HG02798 (cell line): ENCODE measurements around the gene LMNA.
"Not testable (repeated sequence)": the region's sequence is repeated elsewhere in the genome, so short reads cannot be mapped to it uniquely, and the experiment has no call there.

ENCODE experiments used
- ATAC-seq: cut with Tn5 transposase; IDR thresholded peaks from one replicate; pipeline ENCODE4 v1.9.1; 2021; ENCODE audit warnings: mild to moderate bottlenecking; ENCODE audit not compliant: unreplicated experiment, poor library complexity

LMNA gene

DNA sequence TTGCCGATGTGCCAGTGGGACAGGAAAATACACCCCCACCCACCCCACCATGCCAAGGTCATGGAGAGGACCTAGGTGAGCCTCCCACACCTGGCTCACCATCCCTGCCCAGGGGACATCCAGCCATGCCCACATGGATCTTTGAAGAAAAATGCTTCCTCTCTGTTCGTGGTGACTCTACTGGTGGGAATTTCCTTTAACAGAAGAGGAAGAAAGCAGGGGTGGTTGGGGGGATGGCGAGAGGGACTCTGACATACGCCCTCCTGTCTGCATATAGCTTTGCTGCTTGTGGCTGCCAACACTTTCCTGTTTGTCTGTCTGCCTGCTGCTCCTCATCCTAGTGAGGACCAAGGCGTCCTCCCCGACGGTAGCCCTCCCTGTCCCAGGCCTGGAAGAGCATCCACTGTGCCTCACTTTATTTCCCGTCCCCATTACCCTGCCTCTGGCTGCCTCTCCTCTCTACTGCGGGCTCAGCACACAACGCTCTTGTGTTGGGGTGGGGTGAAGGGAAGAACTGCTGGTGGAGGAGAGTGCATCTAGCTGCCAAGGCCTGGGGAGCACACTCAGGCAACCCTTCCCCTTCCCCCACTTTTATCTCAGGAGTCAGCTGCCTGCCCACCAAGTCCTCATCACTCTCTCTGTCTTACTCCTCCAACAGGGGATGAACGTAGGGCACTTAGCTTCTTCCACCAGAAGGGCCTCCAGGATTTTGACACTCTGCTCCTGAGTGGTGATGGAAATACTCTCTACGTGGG, 41.4 kb downstream of the LMNA start:
- ATAC-seq = no peak

GRCh38 chr1:156157506-156157905, 43.0 kb downstream of the LMNA start:
- no peak for ATAC-seq

DNA sequence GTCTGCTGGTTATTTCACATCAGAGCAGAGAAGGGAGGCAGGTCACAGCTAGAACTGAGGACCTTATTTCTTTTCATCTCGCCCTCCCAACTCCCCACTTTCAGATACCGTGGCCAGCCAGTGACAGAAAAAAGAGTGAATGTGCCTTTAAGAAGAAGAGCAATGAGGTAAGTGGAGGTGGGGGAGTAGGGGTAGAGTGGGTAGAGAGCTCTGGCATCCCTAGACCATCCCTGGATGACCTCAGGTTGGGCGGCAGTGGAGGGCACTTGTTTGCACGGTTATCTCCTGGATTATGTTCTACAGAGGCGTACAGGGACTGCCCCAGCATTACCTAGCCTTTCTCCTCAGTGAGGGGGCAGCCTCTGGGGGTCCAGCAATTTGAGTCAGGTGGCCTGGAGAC, 43.5 kb downstream of the LMNA start:
- no peak for ATAC-seq

DNA sequence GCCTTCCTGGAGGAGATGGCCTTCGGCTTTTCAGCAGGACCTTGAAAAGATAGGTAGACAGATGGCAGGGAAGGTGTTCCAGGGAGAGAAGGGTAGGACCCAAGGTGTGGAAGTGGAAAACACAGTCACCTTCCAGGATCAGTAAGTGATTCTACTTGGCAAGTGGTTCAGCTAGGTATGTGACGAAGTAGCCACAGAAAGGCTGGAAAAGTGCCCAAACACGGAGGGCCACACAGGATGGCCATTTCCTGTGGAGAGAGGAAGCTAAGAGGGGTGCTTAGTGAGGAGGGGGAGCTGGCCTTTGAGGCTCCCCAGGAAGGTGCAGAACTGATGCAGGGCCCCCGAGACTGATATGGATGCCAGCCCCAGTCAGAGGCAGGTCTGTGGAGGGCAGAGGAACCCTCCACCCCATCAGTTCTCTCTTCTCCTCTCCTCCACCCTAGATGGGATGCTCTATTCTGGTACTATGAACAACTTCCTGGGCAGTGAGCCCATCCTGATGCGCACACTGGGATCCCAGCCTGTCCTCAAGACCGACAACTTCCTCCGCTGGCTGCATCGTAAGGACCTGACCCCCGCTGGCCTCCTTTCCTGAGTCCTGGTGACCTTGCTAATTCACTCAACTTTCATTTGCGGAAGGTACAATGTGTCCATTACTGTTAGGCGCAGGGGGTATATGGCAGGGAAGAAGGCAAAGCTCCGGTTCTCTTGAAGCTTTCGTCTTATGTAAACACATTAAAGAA, 45.7 kb downstream of the LMNA start:
- ATAC-seq = no peak

- ATAC-seq = no peak
Observed at GRCh38 chr1:156160743-156161171, 46.2 kb downstream of the LMNA start.

DNA sequence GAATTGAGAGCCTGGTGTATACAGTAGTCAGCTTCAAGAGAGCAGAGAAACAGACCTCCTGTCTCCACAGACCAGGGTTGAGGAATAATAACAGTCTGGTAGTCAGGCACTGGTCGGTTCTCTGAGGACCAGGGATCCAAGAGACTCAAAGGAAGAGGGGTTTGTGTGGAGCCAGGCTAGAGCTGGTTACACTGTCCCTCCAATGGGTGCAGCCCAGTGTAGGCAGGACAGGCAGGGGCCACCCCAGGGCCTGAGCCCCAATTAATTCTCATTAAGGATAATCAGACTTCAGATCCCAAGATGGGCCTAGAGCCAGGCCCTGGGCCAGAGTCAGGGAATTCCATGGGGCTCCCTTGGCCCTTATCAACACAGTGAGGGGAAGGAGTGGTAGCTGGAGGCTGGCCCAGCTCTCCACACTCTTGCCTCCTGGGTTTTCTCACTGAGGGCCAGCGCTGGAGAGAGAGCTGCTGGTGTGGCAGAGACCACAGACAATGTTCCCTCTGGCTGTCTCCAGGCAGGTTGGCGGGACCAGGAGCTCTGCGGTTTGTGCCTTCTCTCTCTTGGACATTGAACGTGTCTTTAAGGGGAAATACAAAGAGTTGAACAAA, 48.0 kb downstream of the LMNA start:
- ATAC-seq = no peak

DNA sequence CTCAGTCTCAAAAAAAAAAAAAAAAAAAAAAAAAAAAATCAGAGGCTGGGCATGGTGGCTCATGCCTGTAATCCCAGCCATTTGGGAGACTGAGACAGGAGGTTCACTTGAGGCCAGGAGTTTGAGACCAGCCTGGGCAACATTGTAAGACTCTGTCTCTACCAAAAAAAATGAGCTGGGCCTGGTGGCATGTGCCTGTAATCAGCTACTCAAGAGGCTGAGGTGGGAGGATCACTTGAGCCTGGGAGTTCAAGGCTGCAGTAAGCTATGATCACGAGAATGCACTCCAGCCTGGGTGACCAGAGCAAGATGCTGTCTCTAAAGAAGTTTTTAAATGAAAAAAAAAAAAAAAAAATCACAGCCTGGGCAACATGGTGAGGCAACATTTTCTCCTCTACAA, 49.2 kb downstream of the LMNA start:
- no peak for ATAC-seq

GRCh38 chr1:156164125-156164831, 49.8 kb downstream of the LMNA start:
- ATAC-seq = no peak

DNA sequence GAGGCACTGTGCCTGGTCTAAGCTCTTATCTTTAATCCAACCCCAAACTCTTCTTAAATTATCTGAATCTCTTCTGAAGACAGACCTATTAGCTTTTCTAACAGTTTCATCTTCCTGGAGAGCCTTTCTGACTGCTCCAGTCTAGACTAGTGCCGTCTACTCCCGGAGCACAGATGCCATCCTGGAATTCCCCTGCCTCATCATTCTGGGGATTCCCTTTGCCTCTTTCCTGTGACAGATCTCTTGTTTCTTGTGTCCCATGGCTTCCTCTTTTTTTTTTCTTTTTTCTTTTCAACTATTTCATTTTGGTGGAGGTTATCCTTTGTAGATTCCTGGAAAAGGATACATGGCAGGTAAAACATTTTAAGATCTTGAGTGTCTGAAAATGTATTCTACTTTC, 50.6 kb downstream of the LMNA start:
- no peak for ATAC-seq

- ATAC-seq = no peak
Observed at GRCh38 chr1:156167536-156167935, 53.0 kb downstream of the LMNA start.

DNA sequence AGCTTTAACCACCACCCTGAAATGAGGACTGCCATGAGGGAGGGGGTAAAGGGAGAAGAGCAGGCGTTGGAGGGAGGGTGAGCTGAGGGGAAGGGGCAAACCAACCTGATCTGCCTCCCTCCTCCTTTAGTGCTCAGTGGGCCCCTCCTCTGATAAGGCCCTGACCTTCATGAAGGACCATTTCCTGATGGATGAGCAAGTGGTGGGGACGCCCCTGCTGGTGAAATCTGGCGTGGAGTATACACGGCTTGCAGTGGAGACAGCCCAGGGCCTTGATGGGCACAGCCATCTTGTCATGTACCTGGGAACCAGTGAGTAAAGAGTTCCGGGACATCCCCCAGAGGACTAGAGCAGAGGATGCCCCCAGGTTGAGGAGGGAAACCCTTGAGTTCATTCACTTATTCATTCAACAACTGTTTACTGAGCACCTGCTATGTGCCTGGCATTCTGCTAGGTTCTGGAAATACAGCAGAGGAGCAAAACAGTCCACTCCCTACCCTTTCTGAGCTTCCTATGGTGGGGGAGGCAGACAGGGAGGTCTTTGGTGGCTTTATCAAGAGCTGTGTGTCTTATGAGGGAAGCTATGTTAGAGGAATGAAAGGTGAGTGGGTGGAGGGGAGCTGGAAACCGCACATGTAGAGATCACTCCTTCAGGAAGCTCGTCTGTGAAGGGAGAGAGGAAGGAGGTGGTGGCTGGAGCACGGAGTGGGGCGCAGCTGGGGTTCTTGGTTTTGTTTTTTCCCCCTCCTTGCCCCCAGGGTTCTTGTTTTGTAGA, 58.4 kb downstream of the LMNA start:
- no peak for ATAC-seq

DNA sequence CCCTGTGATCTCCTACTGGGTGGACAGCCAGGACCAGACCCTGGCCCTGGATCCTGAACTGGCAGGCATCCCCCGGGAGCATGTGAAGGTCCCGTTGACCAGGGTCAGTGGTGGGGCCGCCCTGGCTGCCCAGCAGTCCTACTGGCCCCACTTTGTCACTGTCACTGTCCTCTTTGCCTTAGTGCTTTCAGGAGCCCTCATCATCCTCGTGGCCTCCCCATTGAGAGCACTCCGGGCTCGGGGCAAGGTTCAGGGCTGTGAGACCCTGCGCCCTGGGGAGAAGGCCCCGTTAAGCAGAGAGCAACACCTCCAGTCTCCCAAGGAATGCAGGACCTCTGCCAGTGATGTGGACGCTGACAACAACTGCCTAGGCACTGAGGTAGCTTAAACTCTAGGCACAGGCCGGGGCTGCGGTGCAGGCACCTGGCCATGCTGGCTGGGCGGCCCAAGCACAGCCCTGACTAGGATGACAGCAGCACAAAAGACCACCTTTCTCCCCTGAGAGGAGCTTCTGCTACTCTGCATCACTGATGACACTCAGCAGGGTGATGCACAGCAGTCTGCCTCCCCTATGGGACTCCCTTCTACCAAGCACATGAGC, 62.2 kb downstream of the LMNA start:
- no peak for ATAC-seq

DNA sequence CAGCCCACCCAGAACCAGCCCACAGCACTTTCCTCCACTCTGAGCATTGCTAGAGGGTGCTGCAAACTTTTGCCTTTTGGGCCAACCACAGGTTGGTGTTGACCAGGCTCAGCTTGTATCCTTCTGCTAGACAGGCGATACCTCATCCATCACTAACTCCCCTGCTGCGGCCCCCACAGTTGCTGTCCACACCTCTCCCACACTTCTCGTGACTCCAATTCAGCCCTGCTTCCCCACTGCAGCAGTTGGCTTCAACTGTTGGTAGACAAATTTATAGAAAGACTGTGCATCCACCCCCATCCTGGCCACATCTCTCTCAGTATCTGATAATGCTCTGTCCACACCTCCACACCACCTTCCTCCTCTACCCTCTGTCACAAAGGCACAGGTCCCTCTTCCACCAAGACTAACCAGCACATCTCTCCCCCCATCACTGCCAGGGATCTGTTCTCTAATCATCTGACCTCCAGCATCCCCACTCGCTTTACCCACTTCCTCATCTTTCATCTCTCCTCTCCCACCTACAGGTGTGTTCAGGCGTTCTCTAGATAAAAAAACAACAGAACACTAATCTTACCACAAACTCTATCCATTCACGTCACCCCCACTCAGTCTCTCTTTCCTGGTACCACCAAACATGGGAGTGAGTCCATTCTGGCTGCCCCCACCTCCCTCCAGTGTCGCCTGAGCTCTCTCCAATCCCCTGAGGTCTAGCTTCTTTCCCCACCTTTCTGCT, 63.6 kb downstream of the LMNA start:
- no peak for ATAC-seq

- no peak for ATAC-seq
Observed at GRCh38 chr1:156180471-156180870, 66.0 kb downstream of the LMNA start.

- not testable (repeated sequence) for ATAC-seq
Observed at GRCh38 chr1:156181391-156181924, 66.9 kb downstream of the LMNA start.

DNA sequence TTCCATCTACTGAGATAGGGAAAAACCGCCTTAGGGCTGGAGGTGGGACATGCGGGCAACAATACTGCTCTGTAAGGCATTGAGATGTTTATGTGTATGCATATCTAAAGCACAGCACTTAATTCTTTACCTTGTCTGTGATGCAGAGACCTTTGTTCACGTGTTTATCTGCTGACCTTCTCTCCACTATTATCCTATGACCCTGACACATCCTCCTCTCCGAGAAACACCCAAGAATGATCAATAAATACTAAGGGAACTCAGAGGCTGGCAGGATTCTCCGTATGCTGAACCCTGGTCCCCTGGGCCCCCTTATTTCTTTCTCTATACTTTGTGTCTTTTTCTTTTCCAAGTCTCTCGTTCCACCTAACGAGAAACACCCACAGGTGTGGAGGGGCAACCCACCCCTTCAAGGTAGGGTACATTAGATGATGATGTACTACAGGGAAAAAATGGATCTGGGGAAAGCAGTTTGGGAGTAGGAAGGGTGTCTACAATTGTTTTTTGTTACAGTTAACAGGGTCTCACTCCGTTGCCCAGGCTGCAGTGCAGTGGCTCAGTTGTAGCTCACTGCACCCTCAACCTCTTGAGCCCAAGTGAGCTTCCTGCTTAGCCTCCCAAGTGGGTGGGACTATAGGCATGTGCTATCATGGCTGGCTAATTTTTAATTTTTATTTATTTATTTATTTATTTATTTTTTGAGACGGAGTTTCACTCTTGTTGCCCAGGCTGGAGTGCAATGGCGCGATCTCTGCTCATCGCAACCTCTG, 67.7 kb downstream of the LMNA start:
- not testable (repeated sequence) for ATAC-seq

- not testable (repeated sequence) for ATAC-seq
Observed at GRCh38 chr1:156186347-156187177, 72.1 kb downstream of the LMNA start.
